Psoas muscle (tissue), 8 donors: Measurements from ENCODE around the gene LRBA. TPM values are rescaled to one million over a fixed set of nuclear protein-coding genes. Genes with fewer than 3 reads are reported as not detected.

Source experiments
- ATAC-seq, 4 donors: fragments of 200-7000 bp; cut with Tn5 transposase; one replicate each; pipeline ENCODE4 v1.9.1; 2020; ENCODE audit warnings: moderate library complexity in 3 of 4, mild to moderate bottlenecking in 2 of 4
- DNase-seq, 2 donors: peaks; one replicate each; pipeline ENCODE4 v3.0.0-alpha.2; 2020
- H3K27ac ChIP-seq: fragments of 200-600 bp; one replicate; pipeline ENCODE4 v1.8.0; 2022
- H3K27me3 ChIP-seq, 3 donors: fragments of 200-600 bp in 1 of 3; one replicate each; pipeline versions ENCODE4 v1.6.1 to v1.8.0; 2013 to 2022; ENCODE audit warnings: low read length in 2 of 3, mild to moderate bottlenecking in 2 of 3, moderate library complexity in 1 of 3; ENCODE audit not compliant: insufficient read depth in 3 of 3
- H3K36me3 ChIP-seq, 2 donors: fragments of 200-600 bp in 1 of 2; one replicate each; pipeline versions ENCODE4 v1.6.1 to v1.8.0; 2013 to 2022; ENCODE audit warnings: low read depth in 1 of 2, mild to moderate bottlenecking in 1 of 2, moderate library complexity in 1 of 2; ENCODE audit not compliant: insufficient read depth in 1 of 2
- H3K4me1 ChIP-seq: fragments of 200-600 bp; one replicate; pipeline ENCODE4 v1.8.0; 2022
- H3K4me3 ChIP-seq: fragments of 200-600 bp; one replicate; pipeline ENCODE4 v1.8.0; 2022; ENCODE audit warnings: mild to moderate bottlenecking
- H3K9me3 ChIP-seq: fragments of 200-600 bp; one replicate; pipeline ENCODE4 v1.8.0; 2022
- CTCF ChIP-seq: fragments of 200-600 bp; IDR thresholded peaks from one replicate; pipeline ENCODE4 v1.8.0; 2022; ENCODE audit warnings: antibody characterized with exemption
- WGBS, 3 donors: extraction: QIAGEN DNeasy Blood & Tissue Kit; methylation state at CpG; one replicate each; pipeline versions ENCODE4 v1.1.6 to v1.1.7; 2013; 5-methylcytosine and 5-hydroxymethylcytosine counted together
- intact Hi-C, 2 donors: fragments of 100-400 bp; cut with DNase I; formaldehyde crosslinking; loops; one replicate each; pipeline versions ENCODE4 v1.11.0 to v1.14.2; 2022
- polyA plus RNA-seq, 3 donors: library from polyadenylated mRNA; stranded (reverse); fragments of 200-250 nt; gene quantifications; one replicate each; pipeline ENCODE4 v1.2.3, GENCODE V29; 2013
- total RNA-seq, 4 donors: library from RNA; stranded (reverse); fragmentation: NEBNext Ultra II Directional in 2 of 4; extraction: Animal tissue kit (Norgen Biotek cat#: 25700) in 2 of 4; gene quantifications; one replicate each; pipeline versions ENCODE4 v1.2.1 to v1.2.4, GENCODE V29; 2021 to 2023
- donor health status: healthy with polysubstance abuse.
- donor health status: DM: no; HTN: no; CAD: no; lungs with moderate emphysema.
- donor health status: Bipolar disorder and iron deficiency.
- donor health status: healthy.
- donor health status: DM: yes; HTN: yes; CAD: no.
- donor health status: DM: no; HTN: no; CAD: no.
- donor health status: DM: no; HTN: no; CAD: no.
- donor health status: DM: yes; HTN: yes; CAD: no.

LRBA gene
- total and polyA plus RNA-seq, 7 donors: 2.9 to 10.6 (median 6.4) TPM

DNA sequence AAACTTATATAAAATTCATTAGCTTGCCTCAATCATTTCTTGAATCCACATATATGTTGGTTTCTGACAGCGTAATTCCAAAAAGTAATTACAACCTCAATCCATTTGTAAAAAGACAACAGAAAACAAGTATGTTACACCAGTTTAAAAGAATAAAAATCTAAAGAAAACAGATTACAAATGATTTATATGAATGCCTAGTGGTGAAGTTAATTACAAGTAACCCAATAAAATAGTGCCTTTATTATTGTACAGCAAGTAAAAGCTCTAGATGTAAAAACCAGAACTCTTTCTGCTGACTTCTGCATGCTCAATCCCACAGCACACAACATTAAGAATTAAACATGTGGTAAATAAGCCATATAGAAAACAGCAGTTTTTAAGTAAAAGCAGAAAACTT, 235.4 kb downstream of the LRBA start:
- TF ChIP-seq CTCF: no peak
- 98 to 100% (median 99%) methylated on average over 1 of the region's 1 CpG for WGBS, 3 donors
- no peak overlapping the region for H3K4me3 ChIP-seq
- intact Hi-C loops: no loop called here
- H3K27ac ChIP-seq: no peak overlapping the region
- ATAC-seq: no peak
- no peaks in the 10 kb centered on the region for H3K27me3 ChIP-seq
- H3K4me1 ChIP-seq: no peaks in the 10 kb centered on the region
- no peaks in the 10 kb centered on the region for H3K36me3 ChIP-seq
- no peaks in the 10 kb centered on the region for H3K9me3 ChIP-seq
- DNase-seq: no peak

- Histone ChIP-seq H3K36me3 (no peaks in the 10 kb centered on the region), H3K4me3 (no peak overlapping the region), H3K4me1 (no peaks in the 10 kb centered on the region), H3K9me3 (no peaks in the 10 kb centered on the region), H3K27me3 (no peaks in the 10 kb centered on the region), H3K27ac (no peak overlapping the region)
- TF ChIP-seq CTCF: no peak
- ATAC-seq (no peak), DNase-seq (no peak)
- intact Hi-C loops: no loop called here
- 85 to 90% (median 87%) methylated on average over 5 of the region's 5 CpGs for WGBS, 3 donors
Observed at GRCh38 chr4:150773729-150774449, 241.2 kb downstream of the LRBA start.

GRCh38 chr4:150773032-150773431, 242.1 kb downstream of the LRBA start:
- no peak overlapping the region for H3K4me3 ChIP-seq
- no peaks in the 10 kb centered on the region for H3K36me3 ChIP-seq
- no peaks in the 10 kb centered on the region for H3K9me3 ChIP-seq
- H3K27ac ChIP-seq: no peak overlapping the region
- TF ChIP-seq CTCF: no peak
- WGBS, 3 donors: 88 to 91% (median 91%) methylated on average over 4 of the region's 4 CpGs
- intact Hi-C loops: no loop called here
- ATAC-seq: no peak
- H3K27me3 ChIP-seq: no peaks in the 10 kb centered on the region
- DNase-seq: no peak
- no peaks in the 10 kb centered on the region for H3K4me1 ChIP-seq

DNA sequence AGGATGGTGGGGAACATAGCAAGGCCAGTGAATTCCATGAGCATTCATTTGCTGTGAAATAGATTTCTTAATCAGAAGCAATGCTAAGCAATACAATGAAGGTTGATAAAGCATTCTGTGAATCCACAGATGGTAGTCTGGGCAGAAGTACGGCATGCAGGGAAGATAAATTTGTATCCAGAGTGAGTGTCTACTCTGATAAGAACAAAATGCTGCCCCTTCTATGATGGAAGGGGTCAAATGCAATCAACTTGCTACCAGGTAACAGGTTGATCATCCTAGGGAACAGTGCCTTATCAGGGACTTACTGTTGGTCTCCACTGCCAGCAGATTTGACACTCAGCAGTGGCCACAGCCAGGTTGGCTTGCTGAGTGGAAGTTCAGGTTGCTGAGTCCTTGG, 243.7 kb downstream of the LRBA start:
- Histone ChIP-seq H3K27ac (no peak overlapping the region), H3K4me1 (no peaks in the 10 kb centered on the region), H3K9me3 (no peaks in the 10 kb centered on the region), H3K36me3 (no peaks in the 10 kb centered on the region), H3K4me3 (no peak overlapping the region), H3K27me3 (no peaks in the 10 kb centered on the region)
- TF ChIP-seq CTCF: no peak
- no peak for ATAC-seq
- intact Hi-C loops: no loop called here
- 96 to 100% (median 98%) methylated on average over 1 of the region's 1 CpG for WGBS, 3 donors
- no peak for DNase-seq

GRCh38 chr4:150769845-150770244, 245.2 kb downstream of the LRBA start:
- Histone ChIP-seq H3K27ac (no peak overlapping the region), H3K36me3 (no peaks in the 10 kb centered on the region), H3K9me3 (no peaks in the 10 kb centered on the region), H3K27me3 (no peaks in the 10 kb centered on the region), H3K4me1 (no peaks in the 10 kb centered on the region), H3K4me3 (no peak overlapping the region)
- ATAC-seq (no peak), DNase-seq (no peak)
- intact Hi-C loops: no loop called here
- TF ChIP-seq CTCF: no peak
- WGBS, 3 donors: 90 to 97% (median 95%) methylated on average over 4 of the region's 4 CpGs
